ENCODE data around the gene DDX25. TPM values are rescaled to one million over a fixed set of nuclear protein-coding genes. Genes with fewer than 3 reads are reported as not detected.

The DDX25 gene
- total RNA-seq, 6 experiments from 2014 or later: not detected

GRCh38 chr11:125916683-125917347, 12.5 kb downstream of the DDX25 start:
- no peak overlapping the region for H3K4me3 Mint-ChIP-seq
- H3K4me1 Mint-ChIP-seq (ENCODE audit: low read depth): no peaks in the 10 kb centered on the region
- H3K27me3 Mint-ChIP-seq (ENCODE audit: insufficient read depth): peaks cover 35% of the 10 kb centered on the region
- TF ChIP-seq CTCF (IDR thresholded peaks at IDR 0.05): no peak
- no peaks in the 10 kb centered on the region for H3K9me3 Mint-ChIP-seq
- no peaks in the 10 kb centered on the region for H3K36me3 Mint-ChIP-seq (ENCODE audit: low read depth)
- DNase-seq: no peak
- H3K27ac Mint-ChIP-seq: no peak overlapping the region

GRCh38 chr11:125918140-125918840, 14.0 kb downstream of the DDX25 start:
- Mint-ChIP-seq H3K4me3 (no peak overlapping the region), H3K27me3 (ENCODE audit: insufficient read depth) (peaks cover 38% of the 10 kb centered on the region), H3K36me3 (ENCODE audit: low read depth) (no peaks in the 10 kb centered on the region), H3K9me3 (no peaks in the 10 kb centered on the region), H3K27ac (no peak overlapping the region), H3K4me1 (ENCODE audit: low read depth) (no peaks in the 10 kb centered on the region)
- peak; percentile 39 for TF ChIP-seq CTCF (IDR thresholded peaks at IDR 0.05)
- DNase-seq: no peak

- no peak for TF ChIP-seq CTCF (IDR thresholded peaks at IDR 0.05)
- no peak overlapping the region for H3K27ac Mint-ChIP-seq
- H3K4me1 Mint-ChIP-seq (ENCODE audit: low read depth): no peaks in the 10 kb centered on the region
- no peaks in the 10 kb centered on the region for H3K36me3 Mint-ChIP-seq (ENCODE audit: low read depth)
- no peak overlapping the region for H3K4me3 Mint-ChIP-seq
- H3K9me3 Mint-ChIP-seq: no peaks in the 10 kb centered on the region
- DNase-seq: no peak
- peaks cover 49% of the 10 kb centered on the region for H3K27me3 Mint-ChIP-seq (ENCODE audit: insufficient read depth)
Measured at GRCh38 chr11:125921042-125921441, 16.7 kb downstream of the DDX25 start.

- H3K4me3 Mint-ChIP-seq: no peak overlapping the region
- no peak for DNase-seq
- H3K27me3 Mint-ChIP-seq (ENCODE audit: insufficient read depth): peaks cover 49% of the 10 kb centered on the region
- no peak overlapping the region for H3K27ac Mint-ChIP-seq
- no peak for TF ChIP-seq CTCF (IDR thresholded peaks at IDR 0.05)
- H3K4me1 Mint-ChIP-seq (ENCODE audit: low read depth): no peaks in the 10 kb centered on the region
- no peaks in the 10 kb centered on the region for H3K36me3 Mint-ChIP-seq (ENCODE audit: low read depth)
- H3K9me3 Mint-ChIP-seq: no peaks in the 10 kb centered on the region
Measured at GRCh38 chr11:125922156-125922555, 17.8 kb downstream of the DDX25 start.

- TF ChIP-seq CTCF (IDR thresholded peaks at IDR 0.05): peak; percentile 84
- no peak overlapping the region for H3K4me3 Mint-ChIP-seq
- no peaks in the 10 kb centered on the region for H3K9me3 Mint-ChIP-seq
- no peaks in the 10 kb centered on the region for H3K4me1 Mint-ChIP-seq (ENCODE audit: low read depth)
- no peaks in the 10 kb centered on the region for H3K36me3 Mint-ChIP-seq (ENCODE audit: low read depth)
- no peak overlapping the region for H3K27ac Mint-ChIP-seq
- peak; percentile 44 for DNase-seq
- H3K27me3 Mint-ChIP-seq (ENCODE audit: insufficient read depth): peaks cover 46% of the 10 kb centered on the region
Measured at GRCh38 chr11:125923012-125923579, 18.8 kb downstream of the DDX25 start.

Data from HFFc6 (cell line).